SK-N-SH (cell line): ENCODE measurements around the gene SDCCAG8.

Source experiments
- CTCF ChIP-seq: fragments of 200-600 bp; sonication (generic); IDR thresholded peaks from 2 replicates; pipeline ENCODE4 v1.6.1; 2017; ENCODE audit warnings: antibody characterized with exemption, mild to moderate bottlenecking, moderate library complexity
- ELF1 ChIP-seq: IDR thresholded peaks from 2 replicates; pipeline ENCODE4 v1.4.0; 2012
- GABPA ChIP-seq: IDR thresholded peaks from 2 replicates; pipeline ENCODE4 v1.4.0; 2012; ENCODE audit warnings: low read depth, mild to moderate bottlenecking
- GATA2 ChIP-seq: sonication (generic); formaldehyde crosslinking; IDR thresholded peaks from 2 replicates; pipeline ENCODE4 v1.5.0; 2020; ENCODE audit warnings: mild to moderate bottlenecking, missing genetic modification reagents
- MAX ChIP-seq: IDR thresholded peaks from 2 replicates; pipeline ENCODE4 v1.4.0; 2012; ENCODE audit warnings: low read depth
- RAD21 ChIP-seq: IDR thresholded peaks from 2 replicates; pipeline ENCODE4 v1.6.1; 2012; ENCODE audit warnings: mild to moderate bottlenecking, low read length
- RXRA ChIP-seq: IDR thresholded peaks from 2 replicates; pipeline ENCODE4 v1.4.0; 2012; ENCODE audit warnings: low read depth, mild to moderate bottlenecking, borderline replicate concordance
- TCF12 ChIP-seq: IDR thresholded peaks from 2 replicates; pipeline ENCODE4 v1.4.0; 2012

GRCh38 chr1:243270097-243270864, 14.4 kb downstream of the SDCCAG8 start:
- TF ChIP-seq RXRA (no peak), CTCF (no peak), MAX (no peak), RAD21 (no peak), ELF1 (no peak), TCF12 (no peak), GABPA (no peak), GATA2 (no peak)
